Measurements from ENCODE around the gene MT4.

MT4 gene

DNA sequence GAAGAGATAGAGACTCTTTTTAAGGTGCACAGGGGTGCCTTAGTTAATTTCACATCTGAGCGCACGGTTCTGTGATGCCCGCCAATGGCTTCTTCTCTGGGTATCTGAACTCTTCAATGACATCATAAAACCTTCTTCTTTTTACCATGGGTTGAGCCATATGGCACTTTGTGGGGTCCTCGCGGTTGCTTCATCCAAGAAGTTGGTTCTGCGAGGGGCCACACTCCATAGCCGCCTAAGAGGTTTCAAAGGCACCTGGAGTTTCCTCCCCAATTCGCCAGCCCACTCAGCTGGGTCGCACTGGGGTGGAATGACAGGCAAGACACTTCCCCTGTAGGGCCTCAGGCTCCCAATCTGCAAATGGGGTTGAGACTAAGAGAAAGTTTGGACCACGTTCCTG is 10.4 kb upstream of the MT4 start:
- POLR2A ChIA-PET = no interaction called here
- TF ChIP-seq, protein P1, sequence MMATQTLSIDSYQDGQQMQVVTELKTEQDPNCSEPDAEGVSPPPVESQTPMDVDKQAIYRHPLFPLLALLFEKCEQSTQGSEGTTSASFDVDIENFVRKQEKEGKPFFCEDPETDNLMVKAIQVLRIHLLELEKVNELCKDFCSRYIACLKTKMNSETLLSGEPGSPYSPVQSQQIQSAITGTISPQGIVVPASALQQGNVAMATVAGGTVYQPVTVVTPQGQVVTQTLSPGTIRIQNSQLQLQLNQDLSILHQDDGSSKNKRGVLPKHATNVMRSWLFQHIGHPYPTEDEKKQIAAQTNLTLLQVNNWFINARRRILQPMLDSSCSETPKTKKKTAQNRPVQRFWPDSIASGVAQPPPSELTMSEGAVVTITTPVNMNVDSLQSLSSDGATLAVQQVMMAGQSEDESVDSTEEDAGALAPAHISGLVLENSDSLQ (IDR thresholded peaks at IDR 0.05) = no peak
- TF ChIP-seq HDGF (IDR thresholded peaks at IDR 0.05; ENCODE audit: borderline replicate concordance) = no peak
- TF ChIP-seq LEF1 (IDR thresholded peaks at IDR 0.05; ENCODE audit: borderline replicate concordance) = no peak
- TF ChIP-seq TARDBP (IDR thresholded peaks at IDR 0.05) = no peak
- no peak for TF ChIP-seq FOXM1 (IDR thresholded peaks at IDR 0.05; ENCODE audit: borderline replicate concordance)
- TF ChIP-seq SP1 (IDR thresholded peaks at IDR 0.05) = no peak
- TF ChIP-seq FOXK2 (IDR thresholded peaks at IDR 0.05) = no peak
- no peak for TF ChIP-seq ZNF384 (IDR thresholded peaks at IDR 0.05)
- no peak for TF ChIP-seq ARNT (IDR thresholded peaks at IDR 0.05)
- no peak for TF ChIP-seq BHLHE40 (IDR thresholded peaks at IDR 0.05; ENCODE audit: borderline replicate concordance)
- no peak for TF ChIP-seq NFRKB (IDR thresholded peaks at IDR 0.05)
- no peak for TF ChIP-seq SUZ12 (IDR thresholded peaks at IDR 0.05)
- no peak for TF ChIP-seq FOXA1 (IDR thresholded peaks at IDR 0.05)
- TF ChIP-seq ELF4 (IDR thresholded peaks at IDR 0.05) = no peak
- TF ChIP-seq L3MBTL2 (conservative IDR thresholded peaks at IDR 0.05) = no peak
- TF ChIP-seq CTBP1 (IDR thresholded peaks at IDR 0.05; ENCODE audit: borderline replicate concordance) = no peak
- CTCF ChIA-PET = no interaction called here
- no peak for DNase-seq (ENCODE audit: extremely low spot score)

DNA sequence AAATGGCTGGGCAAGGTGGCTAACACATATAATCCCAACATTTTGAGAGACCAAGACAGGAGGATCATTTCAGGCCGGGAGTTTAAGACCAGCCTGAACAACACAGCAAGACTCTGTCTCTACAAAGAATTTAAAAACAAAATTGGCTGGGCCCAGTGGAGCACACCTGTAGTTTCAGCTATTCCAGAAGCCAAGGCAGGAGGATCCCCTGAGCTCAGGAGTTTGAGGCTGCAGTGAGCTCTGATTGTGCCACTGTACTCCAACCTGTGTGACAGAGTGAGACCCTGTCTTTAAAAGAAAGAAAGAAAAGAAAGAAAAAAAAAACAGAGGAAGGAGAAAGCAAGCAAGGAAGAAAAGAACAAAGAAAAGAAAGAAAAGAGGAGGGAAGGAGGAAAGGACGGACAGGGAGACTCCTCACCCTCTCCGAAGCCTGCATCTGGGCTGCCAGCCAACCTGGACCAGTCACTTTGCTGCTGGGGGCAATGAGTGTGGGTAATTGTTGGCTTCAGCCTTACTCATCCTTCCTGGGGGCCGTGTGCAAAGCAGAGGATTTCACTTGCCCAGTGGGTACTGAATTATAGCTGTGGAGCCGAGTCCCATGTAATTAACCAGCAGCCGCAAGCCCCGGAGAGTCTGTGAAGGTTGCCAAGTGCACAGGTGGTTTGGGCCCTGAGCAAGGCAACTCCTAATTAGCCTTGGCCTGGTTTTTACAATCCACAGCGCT is 6.7 kb upstream of the MT4 start:
- POLR2A ChIA-PET = no interaction called here
- TF ChIP-seq FOXK2 (IDR thresholded peaks at IDR 0.05) (no peak), HDGF (IDR thresholded peaks at IDR 0.05; ENCODE audit: borderline replicate concordance) (no peak), NFRKB (IDR thresholded peaks at IDR 0.05) (no peak), FOXA1 (IDR thresholded peaks at IDR 0.05) (no peak), FOXM1 (IDR thresholded peaks at IDR 0.05; ENCODE audit: borderline replicate concordance) (no peak), TARDBP (IDR thresholded peaks at IDR 0.05) (no peak), SP1 (IDR thresholded peaks at IDR 0.05) (no peak), CTBP1 (IDR thresholded peaks at IDR 0.05; ENCODE audit: borderline replicate concordance) (no peak), LEF1 (IDR thresholded peaks at IDR 0.05; ENCODE audit: borderline replicate concordance) (no peak), ZNF384 (IDR thresholded peaks at IDR 0.05) (no peak), ELF4 (IDR thresholded peaks at IDR 0.05) (no peak), L3MBTL2 (conservative IDR thresholded peaks at IDR 0.05) (no peak), ARNT (IDR thresholded peaks at IDR 0.05) (no peak)
- TF ChIP-seq, protein P1 (IDR thresholded peaks at IDR 0.05) = no peak
- CTCF ChIA-PET = no interaction called here
- no peak for DNase-seq (ENCODE audit: extremely low spot score)

DNA sequence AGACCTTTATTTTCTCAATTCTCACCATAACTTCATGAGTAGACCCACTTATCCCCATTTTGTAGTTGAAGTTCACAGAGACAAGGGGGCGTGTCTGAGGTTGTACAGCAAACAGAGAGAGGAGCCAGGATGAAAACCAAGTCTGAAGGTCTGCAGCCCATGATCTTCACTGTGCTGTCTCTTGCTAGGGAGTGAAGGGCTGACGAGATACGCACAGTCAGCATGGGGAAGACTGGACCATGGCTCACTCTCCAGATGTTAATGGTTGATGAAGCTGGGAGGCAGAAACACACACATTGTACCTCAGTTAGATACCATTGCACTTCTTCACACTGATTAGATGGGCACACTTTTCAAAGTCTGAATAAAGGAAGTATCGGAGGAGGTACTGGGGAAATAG is 5.8 kb upstream of the MT4 start:
- TF ChIP-seq FOXA1 (IDR thresholded peaks at IDR 0.05) (no peak), FOXM1 (IDR thresholded peaks at IDR 0.05; ENCODE audit: borderline replicate concordance) (no peak), SP1 (IDR thresholded peaks at IDR 0.05) (no peak), ZNF384 (IDR thresholded peaks at IDR 0.05) (no peak), SUZ12 (IDR thresholded peaks at IDR 0.05) (no peak), L3MBTL2 (conservative IDR thresholded peaks at IDR 0.05) (no peak), CTBP1 (IDR thresholded peaks at IDR 0.05; ENCODE audit: borderline replicate concordance) (no peak), BHLHE40 (IDR thresholded peaks at IDR 0.05; ENCODE audit: borderline replicate concordance) (no peak), LEF1 (IDR thresholded peaks at IDR 0.05; ENCODE audit: borderline replicate concordance) (no peak)
- POLR2A ChIA-PET = no interaction called here

DNA sequence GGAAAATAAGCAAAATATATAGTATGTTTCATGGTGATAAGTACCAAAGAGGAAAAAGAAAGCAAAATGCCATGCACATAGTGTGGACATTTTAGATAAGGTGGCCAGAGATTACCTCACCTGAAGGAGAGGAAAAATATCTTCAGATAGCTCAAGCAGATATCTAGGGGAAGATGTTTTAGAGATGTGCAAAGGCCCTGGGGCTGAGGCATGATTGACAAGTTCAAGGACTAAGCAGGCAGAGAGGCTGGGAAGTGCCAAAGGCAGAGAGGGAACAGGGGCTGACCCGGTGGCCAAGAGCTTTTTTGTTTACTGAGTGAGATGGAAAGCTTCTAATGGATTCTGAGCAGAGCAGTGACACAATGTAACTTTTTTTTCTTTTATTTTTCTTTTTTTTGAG is 4.4 kb upstream of the MT4 start:
- TF ChIP-seq FOXA1 (IDR thresholded peaks at IDR 0.05) (no peak), CTBP1 (IDR thresholded peaks at IDR 0.05; ENCODE audit: borderline replicate concordance) (no peak), ZNF384 (IDR thresholded peaks at IDR 0.05) (no peak), FOXK2 (IDR thresholded peaks at IDR 0.05) (no peak), SP1 (IDR thresholded peaks at IDR 0.05) (no peak)
- TF ChIP-seq, protein P1 (IDR thresholded peaks at IDR 0.05) = no peak
- POLR2A ChIA-PET = no interaction called here

More for the DNA sequence above, 5.8 kb upstream of the MT4 start:
- CTCF ChIA-PET = no interaction called here
- no peak for DNase-seq (ENCODE audit: extremely low spot score)

DNA sequence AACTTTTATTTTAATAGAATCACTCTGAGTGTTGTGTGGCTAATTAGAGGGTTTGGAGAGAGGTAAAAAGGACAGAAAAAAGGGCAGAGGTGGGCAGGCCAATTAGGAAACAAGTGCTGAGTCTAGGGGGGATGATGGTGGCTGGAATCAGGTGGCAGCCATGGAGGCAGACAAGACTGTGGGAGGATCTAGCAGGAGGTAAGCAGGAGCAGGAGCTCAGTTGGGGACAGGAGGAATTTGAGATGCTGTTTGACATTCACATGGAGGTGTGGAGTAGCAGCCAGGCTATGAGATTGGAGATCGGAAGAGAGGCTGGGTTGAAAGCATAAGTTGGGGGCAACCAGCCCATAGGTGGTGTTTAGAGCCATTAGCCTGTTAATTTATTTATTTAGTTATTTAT is 3.7 kb upstream of the MT4 start:
- POLR2A ChIA-PET = no interaction called here

More for the DNA sequence above, 4.4 kb upstream of the MT4 start:
- CTCF ChIA-PET = no interaction called here
- DNase-seq (ENCODE audit: extremely low spot score) = no peak

More for the DNA sequence above, 3.7 kb upstream of the MT4 start:
- CTCF ChIA-PET = no interaction called here
- no peak for DNase-seq (ENCODE audit: extremely low spot score)
- TF ChIP-seq ELF4 (IDR thresholded peaks at IDR 0.05) = no peak
- TF ChIP-seq FOXM1 (IDR thresholded peaks at IDR 0.05; ENCODE audit: borderline replicate concordance) = no peak
- no peak for TF ChIP-seq NFRKB (IDR thresholded peaks at IDR 0.05)
- TF ChIP-seq ZNF384 (IDR thresholded peaks at IDR 0.05) = no peak
- TF ChIP-seq FOXA1 (IDR thresholded peaks at IDR 0.05) = no peak
- no peak for TF ChIP-seq ARNT (IDR thresholded peaks at IDR 0.05)
- no peak for TF ChIP-seq BHLHE40 (IDR thresholded peaks at IDR 0.05; ENCODE audit: borderline replicate concordance)
- TF ChIP-seq LEF1 (IDR thresholded peaks at IDR 0.05; ENCODE audit: borderline replicate concordance) = no peak
- no peak for TF ChIP-seq FOXK2 (IDR thresholded peaks at IDR 0.05)
- TF ChIP-seq SUZ12 (IDR thresholded peaks at IDR 0.05) = no peak
- TF ChIP-seq CTBP1 (IDR thresholded peaks at IDR 0.05; ENCODE audit: borderline replicate concordance) = no peak
- no peak for TF ChIP-seq L3MBTL2 (conservative IDR thresholded peaks at IDR 0.05)
- no peak for TF ChIP-seq TARDBP (IDR thresholded peaks at IDR 0.05)
- no peak for TF ChIP-seq SP1 (IDR thresholded peaks at IDR 0.05)
- TF ChIP-seq, protein P1 (IDR thresholded peaks at IDR 0.05) = no peak
- TF ChIP-seq HDGF (IDR thresholded peaks at IDR 0.05; ENCODE audit: borderline replicate concordance) = no peak
